NOMO-1 treated with DMSO at 0.1 percent for 48 hours (cell line): Measurements from ENCODE around the gene CXXC5.
"Not testable (repeated sequence)": the region's sequence is repeated elsewhere in the genome, so short reads cannot be mapped to it uniquely, and the experiment has no call there.

Experiments used
- DNase-seq: peaks from one replicate; lab custom pipeline; 2025; ENCODE audit not compliant: unreplicated experiment; lab: John Stamatoyannopoulos, UW

CXXC5 gene

DNA sequence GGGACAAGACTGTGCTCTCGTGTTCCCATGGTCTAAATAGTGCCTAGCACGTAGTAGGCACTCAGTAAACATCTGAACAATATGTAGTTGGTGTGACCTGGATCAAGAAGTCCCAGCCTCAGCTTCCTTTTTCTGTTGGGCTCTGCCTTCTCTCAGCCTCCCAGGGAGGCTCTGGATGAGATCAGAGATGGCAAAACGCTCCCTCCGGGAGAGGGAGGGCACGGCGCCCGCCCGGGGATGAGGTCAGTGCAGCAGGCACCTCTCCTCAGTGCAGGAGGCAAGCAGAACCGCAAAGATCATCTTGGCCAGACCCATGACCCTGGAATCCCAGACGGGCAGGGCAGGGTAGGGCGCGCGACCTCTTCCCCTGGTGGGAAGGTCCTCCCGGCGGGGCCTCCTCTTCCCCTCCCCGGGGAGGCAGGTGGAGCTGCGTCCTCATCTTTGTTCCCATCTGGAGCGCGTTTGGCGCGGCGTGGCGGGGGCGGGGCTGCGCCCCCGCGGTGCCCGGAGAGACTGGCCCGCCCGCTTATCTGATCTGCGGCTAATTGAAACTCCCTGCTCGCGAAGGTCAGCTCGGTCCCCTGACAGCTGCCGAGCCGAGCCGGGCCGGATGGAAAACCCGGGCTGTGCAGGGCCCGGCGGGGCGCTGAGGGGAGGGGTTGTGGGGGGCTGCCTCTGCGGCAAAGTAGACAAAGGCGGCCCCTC lies 60.9 kb downstream of the CXXC5 start:
- DNase-seq: no peak

DNA sequence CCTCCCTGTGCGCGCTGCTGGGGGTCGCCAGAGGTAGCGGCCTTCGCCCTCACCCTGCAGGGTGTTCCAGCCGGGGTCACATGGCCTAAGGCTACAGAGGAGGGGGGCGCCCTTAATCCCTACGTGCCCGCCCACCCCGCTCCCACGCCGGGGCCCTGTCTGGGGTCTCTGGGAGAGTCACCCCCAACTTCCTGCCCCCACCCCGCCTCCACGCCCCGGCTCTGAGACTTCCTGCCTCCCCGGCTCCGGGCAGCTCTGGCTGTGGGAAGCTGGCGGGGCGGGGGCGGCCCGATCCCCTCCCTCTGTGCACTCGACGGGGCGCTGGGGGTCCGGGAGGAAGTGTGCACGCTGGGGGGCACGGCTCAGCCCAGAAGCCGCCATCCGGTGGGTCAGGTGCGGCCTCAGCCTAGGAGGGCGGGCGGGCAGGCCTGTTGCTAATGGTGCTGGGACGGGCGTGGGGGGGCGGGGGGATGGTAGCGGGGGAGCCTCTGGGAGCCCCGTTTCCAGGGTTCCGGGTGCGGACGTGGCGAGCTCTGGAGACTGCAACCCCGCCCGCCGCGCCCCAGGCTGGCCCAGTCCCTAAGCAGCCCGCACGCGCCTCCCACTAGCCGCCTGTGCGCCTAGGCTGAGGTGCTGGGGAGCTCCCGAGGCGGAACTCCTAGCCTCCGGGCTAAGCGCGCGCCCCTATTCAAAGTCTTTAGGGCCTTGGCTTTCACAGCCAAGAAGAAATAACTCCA lies 61.6 kb downstream of the CXXC5 start:
- no peak for DNase-seq

GRCh38 chr5:139710319-139711066 lies 62.3 kb downstream of the CXXC5 start:
- DNase-seq: no peak

DNA sequence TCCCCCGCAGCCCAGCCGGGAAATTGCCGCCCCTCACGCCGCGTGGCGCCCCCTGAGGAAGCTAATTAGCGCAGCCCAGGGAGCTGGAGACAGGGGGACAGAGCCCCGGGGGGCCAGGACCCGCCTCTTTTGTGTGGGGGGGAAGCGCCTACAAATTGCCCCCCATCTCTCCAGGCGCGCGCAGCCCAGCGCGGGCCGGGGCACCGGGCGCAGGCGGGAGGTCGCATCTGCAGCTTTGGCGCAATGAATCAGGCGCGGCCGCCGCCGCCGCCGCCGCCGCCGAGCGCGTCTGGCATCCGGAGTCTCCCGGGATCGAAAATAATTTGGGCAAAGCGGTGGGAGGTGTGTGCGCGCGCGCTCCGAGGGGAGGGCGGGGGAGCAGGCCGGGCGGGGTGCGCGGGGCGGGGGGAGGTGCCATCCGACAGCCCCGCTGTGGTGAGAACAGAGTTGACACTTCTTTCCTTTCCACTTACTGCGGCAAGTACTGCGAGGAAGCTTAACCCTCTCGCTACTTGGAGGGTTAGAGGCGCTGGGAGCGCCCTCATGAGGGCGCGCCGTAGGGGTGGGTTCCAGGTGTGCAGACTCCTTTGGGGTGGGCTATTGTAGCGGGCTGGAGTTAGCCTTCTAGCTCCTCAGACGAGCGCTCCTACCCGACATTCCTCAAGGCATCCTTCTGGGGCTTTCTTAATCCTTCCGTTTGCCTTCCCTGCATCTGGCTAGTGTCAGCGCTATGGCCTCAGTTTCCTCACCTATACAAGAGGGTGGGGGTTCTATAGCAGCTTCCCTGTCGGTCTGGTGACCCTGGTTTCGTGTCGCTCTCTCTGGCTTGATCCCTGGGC lies 63.1 kb downstream of the CXXC5 start:
- DNase-seq: peak; percentile 23

DNA sequence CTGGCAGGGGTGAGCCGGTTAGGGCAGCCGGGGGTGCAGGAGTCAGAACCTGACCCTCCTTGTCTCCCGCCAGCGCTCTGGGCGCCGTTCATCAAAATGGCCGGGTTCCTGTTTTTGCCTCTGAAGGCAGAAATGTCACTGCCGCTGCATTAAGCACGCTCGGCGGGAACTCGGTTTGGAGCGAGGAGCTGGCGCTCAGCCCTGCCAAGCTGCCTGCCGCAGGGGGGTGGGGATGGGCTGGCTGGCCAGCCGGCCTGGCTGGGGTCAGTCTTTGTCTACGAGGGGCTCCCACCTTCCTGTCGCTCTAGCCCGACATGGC lies 63.7 kb downstream of the CXXC5 start:
- DNase-seq: peak; percentile 42

- no peak for DNase-seq
Observed at GRCh38 chr5:139712412-139712811, 64.3 kb downstream of the CXXC5 start.

DNA sequence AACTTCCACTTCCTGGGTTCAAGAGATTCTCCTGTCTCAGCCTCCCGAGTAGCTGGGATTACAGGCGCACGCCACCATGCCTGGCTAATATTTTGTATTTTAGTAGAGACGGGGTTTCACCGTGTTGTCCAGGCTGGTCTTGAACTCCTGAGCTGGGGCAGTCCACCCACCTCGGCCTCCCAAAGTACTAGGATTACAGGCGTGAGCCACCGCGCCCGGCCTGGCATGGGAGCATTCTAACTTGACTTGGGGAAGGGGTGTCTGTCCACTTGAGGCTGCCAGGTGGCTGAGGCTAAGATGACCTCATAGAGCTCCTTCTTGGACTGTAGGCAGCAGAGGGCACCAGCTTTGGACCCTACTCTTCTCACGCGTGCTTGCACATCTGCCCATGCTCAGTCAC lies 65.7 kb downstream of the CXXC5 start:
- not testable (repeated sequence) for DNase-seq

DNA sequence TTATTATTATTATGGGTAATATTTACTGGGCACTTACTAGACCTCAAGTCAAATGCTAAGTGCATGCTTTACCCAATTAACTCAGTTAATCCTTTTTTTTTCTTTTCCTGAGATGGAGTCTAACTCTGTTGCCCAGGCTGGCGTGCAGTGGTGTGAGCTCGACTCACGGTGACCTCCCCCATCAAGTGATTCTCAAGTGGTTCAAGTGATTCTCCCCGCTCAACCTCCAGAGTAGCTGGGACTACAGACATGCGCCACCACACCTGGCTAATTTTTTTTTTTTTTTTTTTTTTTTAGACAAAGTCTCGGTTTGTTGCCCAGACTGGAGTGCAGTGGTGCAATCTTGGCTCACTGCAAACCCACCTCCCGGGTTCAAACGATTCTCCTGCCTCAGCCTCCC lies 69.1 kb downstream of the CXXC5 start:
- no peak for DNase-seq

- DNase-seq: not testable (repeated sequence)
Observed at GRCh38 chr5:139718403-139718802, 70.3 kb downstream of the CXXC5 start.

DNA sequence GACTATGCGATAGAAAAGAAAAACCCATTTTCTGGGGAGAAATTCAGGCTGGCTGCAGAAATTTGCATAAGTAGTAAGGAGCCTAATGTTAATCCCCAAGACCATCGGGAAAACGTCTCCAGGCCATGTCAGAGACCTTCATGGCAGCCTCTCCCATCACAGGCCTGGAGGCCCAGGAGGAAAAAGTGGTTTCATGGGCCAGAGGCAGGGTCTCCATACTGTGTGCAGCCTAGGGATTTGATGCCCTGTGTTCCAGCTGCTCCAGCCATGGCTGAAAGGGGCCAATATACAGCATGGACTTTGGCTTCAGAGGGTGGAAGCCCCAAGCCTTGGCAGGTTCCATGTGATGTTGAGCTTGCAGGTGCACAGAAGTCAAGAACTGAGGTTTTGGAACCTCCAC lies 71.8 kb downstream of the CXXC5 start:
- not testable (repeated sequence) for DNase-seq

DNA sequence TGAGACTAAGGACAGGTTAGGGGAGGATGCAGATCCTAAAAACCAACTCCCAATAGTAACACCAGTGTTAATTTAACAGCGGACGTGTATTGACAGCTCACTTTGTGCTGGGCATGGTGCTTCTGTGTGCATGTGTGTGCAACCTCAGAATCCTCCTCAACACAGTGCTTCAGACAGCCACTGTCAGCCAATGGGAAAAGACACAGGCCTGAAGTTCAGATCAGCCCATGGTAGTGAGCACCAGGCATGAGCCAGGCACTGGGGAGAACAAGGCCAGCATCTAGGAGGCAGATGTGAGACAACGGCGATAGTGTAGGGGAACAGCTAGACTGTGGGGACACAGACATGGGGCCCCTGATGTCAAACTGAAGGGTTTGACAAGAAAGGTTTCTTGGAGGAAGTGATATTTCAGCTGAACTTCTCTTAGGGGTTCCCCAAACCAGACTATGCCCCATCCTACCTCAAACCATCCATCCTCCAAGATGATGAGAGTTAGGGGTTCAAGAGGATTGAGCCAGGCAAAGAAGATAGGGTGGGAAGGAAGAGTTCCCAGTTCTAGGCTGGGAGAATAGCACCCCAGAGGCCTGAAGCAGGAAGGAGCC lies 75.9 kb downstream of the CXXC5 start:
- no peak for DNase-seq

DNA sequence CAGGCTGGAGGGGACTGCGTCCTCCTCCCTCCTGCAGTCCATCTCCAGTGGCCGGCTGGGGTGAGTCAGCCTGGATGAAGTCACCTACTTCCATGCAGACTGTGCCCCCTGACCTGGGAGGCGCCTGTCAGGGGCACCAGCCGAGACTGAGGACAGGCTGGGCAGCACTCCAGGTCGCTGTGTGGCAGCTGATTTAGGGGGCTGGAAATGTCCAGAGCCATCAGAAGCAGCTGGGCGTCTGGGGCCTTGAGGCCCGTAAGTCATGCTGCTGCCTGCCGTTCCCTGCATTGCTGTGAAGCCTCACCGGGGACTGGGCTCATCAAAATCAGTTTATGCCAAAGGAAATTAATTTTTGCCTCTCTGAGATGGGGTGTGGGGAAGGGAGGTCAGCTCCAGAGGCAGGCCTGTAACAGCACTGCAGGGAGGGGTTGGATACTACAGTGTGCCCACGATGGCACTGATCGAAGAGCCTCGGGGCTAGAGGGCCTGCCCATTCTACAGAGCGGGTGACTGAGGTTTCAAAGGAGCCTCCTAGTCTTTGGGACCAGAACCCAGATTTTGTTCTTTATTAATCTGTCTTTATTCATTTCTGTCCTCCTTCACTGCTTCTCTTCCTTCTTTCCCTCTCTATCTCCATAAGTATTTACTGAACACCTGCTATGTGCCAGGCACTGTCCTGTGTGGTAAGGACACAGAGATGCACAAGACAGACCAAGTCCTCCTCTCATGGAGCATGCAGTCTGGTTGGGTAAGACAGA lies 77.1 kb downstream of the CXXC5 start:
- DNase-seq: no peak

DNA sequence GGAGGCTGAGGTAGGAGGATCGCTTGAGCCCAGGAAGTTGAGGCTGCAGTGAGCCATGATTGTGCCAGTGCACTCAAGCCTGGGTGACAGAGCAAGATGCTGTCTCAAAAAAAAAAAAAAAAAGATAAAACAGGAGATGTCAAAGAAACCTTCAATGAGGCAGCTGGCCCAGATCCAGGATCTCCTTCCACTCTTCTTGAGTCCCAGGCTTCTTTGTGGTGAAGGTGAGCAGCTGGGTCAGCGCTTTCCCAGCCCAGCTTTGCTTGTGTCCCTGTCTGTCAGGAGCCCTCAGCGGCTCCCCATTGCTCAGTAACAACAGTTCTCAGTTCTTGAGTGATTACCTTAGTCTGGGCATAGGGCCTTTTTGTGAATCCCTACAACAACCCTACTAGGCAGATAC lies 78.1 kb downstream of the CXXC5 start:
- no peak for DNase-seq

- not testable (repeated sequence) for DNase-seq
Observed at GRCh38 chr5:139727615-139728014, 79.5 kb downstream of the CXXC5 start.

- no peak for DNase-seq
Observed at GRCh38 chr5:139731281-139731680, 83.1 kb downstream of the CXXC5 start.

DNA sequence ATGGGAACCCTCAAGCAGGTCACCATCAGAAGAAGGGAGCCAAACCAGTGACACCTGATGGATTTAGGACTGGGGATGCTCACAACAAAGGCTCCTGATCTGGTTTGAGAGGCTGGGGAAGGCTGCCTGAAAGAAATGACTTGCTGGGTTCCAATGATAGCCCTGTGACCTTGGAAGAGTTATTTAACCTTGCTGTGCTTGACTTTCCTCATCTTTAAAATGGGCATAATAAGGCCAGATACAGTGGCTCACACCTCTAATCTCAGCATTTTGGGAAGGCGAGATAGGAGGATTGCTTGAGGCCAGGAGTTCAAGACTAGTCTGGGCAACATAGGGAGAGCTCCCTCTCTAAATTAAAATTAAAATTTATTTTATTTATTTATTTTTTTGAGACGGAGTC lies 83.9 kb downstream of the CXXC5 start:
- no peak for DNase-seq

- no peak for DNase-seq
Observed at GRCh38 chr5:139733010-139733688, 85.0 kb downstream of the CXXC5 start.
